Spleen (tissue), 7 donors: Measurements from ENCODE around the gene KCNJ6.

Source experiments
- CTCF ChIP-seq, 11 experiments: fragments of 200-600 bp in 7 of 11; fragments of 450-650 bp in 4 of 11; sonication (generic) in 4 of 11; IDR thresholded peaks in 8 of 11; conservative IDR thresholded peaks in 3 of 11; 1 replicate in 7 of 11; 2 replicates in 4 of 11; pipeline versions ENCODE4 v1.4.0 to v1.8.0; 2016 to 2021; ENCODE audit warnings: antibody characterized with exemption in 11 of 11, inconsistent platforms in 4 of 11, mild to moderate bottlenecking in 1 of 11
- POLR2A ChIP-seq, 3 donors: fragments of 450-650 bp; IDR thresholded peaks; one replicate each; pipeline ENCODE4 v1.5.1; 2017; ENCODE audit warnings: antibody characterized with exemption in 3 of 3, mild to moderate bottlenecking in 1 of 3
- POLR2AphosphoS5 ChIP-seq, 3 donors: sonication (generic); formaldehyde crosslinking; IDR thresholded peaks; one replicate each; pipeline ENCODE4 v1.5.1; 2017; ENCODE audit warnings: antibody characterized with exemption in 3 of 3
- donor health status: DM: no; HTN: no; CAD: no; lungs with moderate emphysema.
- donor health status: DM: no; HTN: no; CAD: no.
- donor health status: DM: no; HTN: no; CAD: no.

- TF ChIP-seq CTCF (IDR thresholded peaks at IDR 0.05 in 8 of 11, conservative IDR thresholded peaks at IDR 0.05 in 3 of 11) = no peak
- no peak for TF ChIP-seq POLR2A (IDR thresholded peaks at IDR 0.05)
- no peak for TF ChIP-seq POLR2AphosphoS5 (IDR thresholded peaks at IDR 0.05)
Measured at GRCh38 chr21:37568916-37569315, 347.3 kb downstream of the KCNJ6 start.
